Fibroblast of gingiva (primary cell): ENCODE measurements around the gene SLC38A1.
"Not testable (repeated sequence)": the region's sequence is repeated elsewhere in the genome, so short reads cannot be mapped to it uniquely, and the experiment has no call there.

ENCODE experiments used
- DNase-seq: peaks from one replicate; pipeline ENCODE4 v3.0.0-alpha.2; 2011; ENCODE audit warnings: low read depth

The SLC38A1 gene

DNA sequence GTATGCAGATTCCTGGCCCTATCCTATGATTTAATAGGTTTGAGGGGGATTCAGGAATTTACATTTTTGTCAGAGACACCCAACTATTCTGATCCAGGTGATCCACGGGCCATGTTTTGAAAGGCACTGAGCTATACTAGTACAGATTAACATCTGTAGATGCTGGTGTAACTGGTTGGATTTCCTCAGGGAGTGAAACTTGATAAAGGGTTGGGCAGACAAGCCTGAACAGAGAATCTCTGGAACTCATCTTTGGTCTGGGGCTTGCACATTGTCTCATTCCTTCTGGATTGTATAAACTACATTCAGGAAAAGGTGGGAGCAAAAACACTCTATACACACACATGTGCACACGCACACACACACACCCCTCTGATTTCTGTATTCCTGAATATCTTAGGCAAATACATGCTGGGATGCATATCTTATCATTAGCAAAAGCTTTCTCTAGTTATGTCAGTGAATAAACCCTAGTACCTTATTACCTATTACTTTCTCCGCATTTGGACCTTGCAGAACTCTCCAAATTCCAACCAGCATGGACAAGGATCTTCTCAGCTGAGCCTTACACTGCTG is 104.6 kb downstream of the SLC38A1 start:
- DNase-seq, result peak; percentile 22

DNA sequence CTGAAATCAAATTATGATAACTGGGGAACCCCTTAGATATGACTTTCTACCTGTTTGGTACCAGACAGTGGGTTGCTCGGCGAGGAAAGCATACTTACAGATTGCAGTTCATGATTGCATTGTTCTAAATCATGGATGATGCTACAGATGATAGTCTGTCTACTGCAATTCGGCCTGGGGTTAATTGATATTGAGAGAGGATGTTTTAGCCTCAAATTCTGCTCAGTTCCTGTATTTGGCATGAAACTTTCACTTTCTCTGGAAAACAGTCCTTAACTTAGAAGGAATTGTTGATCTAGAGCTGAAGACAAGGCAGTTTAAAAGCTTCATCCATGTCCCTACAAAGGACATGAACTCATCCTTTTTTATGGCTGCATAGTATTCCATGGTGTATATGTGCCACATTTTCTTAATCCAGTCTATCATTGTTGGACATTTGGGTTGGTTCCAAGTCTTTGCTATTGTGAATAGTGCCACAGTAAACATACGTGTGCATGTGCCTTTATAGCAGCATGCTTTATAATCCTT is 106.2 kb downstream of the SLC38A1 start:
- DNase-seq, result not testable (repeated sequence)

DNA sequence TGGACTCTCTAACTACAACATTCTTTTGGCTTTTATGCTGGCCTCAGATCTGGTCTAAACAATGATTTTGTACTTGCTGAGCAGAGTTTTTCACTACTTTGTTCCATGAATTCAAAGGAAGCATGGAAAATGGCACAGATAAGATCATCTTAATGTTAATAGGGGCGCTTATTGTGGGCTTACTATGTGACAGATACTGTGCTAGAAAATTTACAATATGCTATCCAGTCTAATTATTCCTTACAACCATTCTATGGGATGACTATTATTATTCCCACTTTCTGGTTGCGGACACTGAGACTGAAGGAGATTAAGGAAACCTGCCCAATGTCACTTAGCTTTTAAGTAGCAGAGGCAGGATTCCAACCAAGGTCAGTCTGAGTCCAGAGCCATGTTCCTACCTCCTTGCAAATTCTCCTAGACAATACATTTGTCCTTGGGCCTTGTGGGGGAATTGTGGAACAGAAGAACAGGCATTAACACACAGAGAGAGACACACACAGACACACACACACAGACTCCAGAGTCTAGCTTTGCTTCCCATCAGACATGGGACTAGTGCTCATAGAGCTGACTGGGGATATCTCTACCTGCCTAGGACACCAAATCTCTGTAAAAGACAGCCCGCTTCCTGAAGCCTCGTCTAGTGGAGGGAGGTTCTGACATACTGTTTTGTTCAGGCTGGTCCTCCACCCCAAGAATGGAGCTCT is 107.7 kb downstream of the SLC38A1 start:
- no peak for DNase-seq

DNA sequence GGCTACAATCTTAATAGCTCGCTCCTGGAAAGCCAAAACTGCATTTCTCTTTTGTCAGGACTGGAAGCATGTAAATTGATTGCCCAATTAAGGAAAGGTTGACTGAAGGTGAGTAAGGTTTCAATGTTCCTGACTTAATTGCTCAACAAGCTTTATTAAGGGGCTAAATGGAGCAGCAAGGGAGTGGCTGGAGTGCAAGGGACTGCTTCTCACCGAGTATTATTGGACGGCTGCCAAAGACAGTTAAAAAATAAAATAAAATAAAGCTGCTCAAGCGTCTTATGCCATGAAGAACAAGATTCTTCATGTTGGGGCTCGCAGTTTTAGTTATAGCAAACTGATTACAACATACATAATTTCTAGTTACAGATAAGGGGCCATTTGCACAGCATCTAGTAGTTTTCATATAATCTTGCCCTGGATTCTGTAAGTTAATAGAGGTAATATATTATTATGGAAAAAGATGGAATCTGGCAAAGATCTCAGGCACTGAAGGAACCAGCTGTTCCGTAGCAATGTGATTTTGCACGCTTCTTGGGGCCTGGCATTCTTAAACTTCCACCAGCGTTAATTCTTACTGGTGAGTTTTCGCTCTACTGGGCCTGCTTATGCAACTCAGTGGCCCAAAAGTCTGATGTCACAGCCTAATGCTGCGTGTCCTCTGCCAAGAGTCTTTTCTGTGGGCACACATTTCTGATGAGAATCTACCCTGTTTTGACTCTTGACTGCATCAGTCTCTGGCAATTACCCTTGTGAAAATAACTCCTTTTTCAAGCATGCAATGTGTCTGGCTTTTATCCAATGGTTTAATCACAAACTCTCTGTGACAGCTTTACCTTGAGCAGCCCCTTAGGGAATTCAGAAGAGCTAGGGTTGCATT is 108.5 kb downstream of the SLC38A1 start:
- DNase-seq, result peak; percentile 91

DNA sequence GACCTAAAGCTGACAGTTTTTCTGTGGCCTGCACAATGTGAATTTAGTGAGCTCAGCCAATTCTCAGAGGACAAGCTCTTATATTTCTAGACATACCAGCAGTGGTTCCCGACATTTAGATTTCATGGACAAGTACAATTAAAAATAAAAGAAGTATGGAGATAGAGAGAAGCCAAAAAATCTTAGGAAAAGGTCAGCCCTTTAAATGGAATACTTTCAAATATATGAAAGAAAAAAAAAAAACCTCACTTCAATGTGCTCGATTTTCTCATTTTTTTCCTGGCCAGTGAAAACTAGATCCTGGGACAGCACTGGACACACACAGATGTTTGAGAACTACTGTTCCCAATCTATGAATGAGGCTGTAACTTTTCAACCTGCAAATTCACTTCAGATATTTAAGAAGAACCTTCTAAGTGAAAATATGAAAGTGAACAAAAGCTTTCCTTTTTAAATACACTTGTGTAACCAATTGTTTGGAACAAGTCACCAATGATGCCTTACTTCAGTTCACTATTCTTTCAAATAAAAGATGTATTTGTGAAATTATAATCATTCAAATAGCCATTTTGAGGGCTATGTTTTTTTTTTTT is 109.4 kb downstream of the SLC38A1 start:
- DNase-seq, result no peak

DNA sequence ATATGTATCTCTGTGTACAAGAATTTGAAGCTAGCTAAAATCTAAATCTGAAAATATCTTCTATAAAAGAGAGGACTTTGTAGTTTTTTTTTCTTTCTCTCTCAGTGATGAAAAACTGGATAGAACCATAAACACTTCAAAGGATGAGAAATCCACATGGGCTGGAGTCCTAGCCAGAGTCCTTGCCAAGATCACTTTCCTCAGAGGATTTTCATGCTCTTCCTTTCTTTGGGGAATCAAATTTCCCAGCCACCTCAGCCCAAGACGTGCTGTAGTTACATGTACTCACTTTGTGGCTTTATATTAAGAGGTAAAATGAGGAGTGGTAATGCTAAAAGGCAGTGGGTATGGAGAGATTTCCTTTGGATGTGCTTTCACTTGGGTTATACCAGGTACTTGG is 110.3 kb downstream of the SLC38A1 start:
- DNase-seq, result no peak

DNA sequence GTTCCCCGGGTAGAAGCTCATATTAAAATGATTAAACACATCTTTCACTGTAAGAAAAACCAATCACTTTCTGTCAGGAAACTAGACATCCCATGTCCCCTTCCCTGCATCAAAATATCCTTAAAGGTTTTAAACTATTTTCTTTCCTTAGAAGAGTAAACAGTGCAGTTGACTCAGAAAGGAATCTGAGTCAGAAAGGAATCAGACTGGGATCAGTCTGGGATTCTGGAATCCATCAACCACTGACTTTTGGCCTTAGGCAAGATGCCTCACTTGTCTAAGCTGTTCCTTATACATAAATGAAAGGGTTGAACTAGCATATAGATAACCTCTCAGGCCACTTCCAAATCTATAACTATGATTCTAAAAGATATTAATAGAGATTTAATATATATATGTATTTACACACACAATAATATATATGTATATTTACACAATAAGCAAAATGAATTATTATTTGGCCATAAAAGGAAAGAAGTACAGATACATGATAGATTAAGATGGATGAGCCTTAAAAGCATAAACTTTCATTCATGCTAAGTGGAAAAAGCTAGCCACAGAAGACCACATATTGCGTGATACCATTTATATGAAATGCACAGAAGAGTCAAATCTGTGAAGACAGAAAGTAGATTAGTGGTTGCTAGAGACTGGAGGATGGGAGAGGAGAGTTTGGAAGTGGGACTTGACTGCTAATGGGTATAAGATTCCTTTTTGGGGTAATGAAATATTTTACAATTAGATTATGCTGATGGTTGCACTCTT is 114.4 kb downstream of the SLC38A1 start:
- DNase-seq, result no peak

DNA sequence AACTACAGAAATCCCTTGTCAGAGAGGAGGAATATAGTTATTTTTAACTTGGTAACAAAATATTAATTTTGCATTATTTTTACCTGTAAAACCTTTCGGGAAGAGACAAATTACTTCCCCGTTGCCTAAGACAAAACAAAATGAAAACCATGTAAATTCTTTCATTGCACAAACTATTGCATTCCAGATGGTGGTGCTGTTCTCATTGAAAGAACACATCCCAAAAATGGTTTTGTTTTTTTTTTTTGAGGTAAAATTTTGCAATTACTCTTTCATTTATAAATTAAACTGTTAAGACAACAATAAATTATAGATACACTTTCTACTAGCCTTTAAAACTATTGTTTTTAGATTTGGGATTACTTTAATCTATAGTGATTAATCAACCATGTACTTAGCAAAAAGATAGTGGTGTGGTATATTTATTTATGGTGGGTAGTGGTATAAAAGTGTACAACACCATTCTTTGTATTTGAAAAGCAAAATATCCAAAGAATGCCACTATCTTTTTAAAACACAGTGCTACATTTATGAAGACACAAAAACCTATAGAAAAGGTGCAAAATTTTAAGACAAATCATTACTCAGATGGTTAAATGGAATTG is 115.5 kb downstream of the SLC38A1 start:
- DNase-seq, result peak; percentile 40

DNA sequence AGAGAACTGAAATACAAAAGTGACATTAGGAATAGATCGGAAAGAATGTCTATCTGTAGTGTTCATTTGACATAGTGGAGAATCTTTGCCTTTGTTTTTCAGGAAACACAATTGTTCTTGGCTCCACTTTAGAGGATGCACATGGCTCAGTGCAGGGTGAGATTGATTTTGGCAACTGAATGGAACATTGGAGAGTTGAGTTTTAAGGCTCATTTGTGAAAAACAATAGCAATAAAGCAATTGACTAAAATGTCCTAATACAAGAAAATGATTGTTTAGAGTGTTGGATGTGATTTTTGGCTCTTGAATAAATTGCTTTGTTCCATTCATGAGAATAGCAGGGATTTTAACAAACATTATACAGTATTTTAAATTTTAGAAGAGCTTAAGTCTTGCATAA is 116.4 kb downstream of the SLC38A1 start:
- DNase-seq, result no peak

DNA sequence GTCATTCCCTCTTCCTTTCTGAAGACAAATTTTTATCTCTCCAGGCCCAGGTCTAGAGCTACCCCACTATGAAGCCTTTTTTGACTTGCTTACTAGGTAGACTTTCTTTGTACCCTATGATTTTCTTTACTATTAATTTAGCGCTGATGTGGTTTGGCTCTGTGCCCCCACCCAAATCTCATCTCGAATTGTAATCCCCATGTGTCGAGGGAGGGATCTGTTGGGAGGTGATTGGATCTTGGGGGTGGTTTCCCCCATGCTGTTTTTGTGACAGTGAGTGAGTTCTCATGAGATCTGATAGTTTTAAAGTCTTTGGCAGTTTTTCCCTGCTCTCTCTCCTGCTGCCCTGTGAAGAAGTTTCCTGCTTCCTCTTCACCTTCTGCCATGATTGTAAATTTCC is 118.1 kb downstream of the SLC38A1 start:
- no peak for DNase-seq

DNA sequence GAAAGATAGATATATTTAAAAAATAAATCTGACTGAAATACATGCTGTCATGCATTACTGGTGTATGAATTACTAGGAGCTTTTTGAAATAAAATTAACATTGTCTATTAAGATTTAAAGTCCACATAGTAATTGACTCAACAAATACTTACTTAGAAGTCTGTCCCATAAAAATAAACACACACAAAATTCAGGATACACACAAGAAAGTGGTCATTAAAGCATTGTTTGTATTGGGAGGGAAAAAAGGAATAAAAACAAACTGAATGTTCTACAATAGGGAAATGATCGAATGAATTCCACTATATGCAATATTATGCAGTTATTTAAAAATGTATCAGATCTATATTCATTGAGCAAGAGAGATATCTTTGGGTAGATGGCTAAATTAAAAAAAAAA is 118.9 kb downstream of the SLC38A1 start:
- no peak for DNase-seq

DNA sequence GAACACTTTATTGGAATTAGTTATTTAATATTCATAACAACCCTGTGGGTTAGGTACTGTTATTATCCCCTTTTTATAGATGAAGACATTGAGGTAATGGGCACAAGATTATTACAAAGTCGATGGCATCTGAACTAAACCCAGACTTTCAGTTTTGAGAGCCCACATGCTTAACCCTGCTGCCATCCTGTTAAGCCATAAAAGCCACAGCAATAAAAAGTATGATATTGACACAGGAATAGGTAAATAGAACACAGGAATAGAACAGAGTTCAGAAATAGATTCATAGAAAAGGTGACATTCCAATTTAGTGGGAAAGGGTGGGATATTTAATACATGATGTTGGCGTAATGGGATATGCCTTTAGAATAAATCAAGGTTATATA is 119.8 kb downstream of the SLC38A1 start:
- no peak for DNase-seq

DNA sequence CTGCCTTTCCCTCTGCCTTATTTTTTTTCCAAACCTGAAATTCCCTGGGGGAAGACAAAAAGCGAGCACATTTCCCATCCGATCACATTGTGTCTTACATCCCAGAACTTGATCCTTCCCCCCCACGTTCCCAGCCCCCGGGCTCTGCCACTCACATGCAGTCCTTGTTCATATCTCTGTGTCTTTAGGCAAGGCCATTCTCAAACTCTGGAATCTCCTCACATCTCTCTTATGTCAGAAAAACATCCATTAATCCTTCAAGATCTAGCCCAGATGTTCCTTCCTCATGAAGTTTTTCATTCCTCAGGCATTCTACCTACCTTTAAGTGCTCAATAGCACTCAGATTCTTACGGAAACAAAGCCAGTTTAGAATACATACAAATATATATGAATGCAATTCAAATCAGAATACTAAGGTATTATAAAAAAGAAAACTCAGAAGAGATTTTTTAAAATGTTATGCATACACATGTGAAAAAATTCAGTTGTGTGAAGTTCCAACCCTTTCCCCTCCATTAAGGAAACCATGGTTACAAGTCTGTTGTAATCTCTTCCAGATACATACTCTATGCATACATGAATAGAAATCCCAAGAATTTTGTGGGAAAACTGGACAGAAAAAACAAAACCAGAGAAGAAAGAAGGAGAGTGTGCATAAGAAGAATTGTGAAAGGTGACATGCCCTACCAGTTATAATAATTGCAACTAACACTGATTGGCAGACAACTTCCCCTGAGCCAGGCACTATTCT is 120.3 kb downstream of the SLC38A1 start:
- no peak for DNase-seq

DNA sequence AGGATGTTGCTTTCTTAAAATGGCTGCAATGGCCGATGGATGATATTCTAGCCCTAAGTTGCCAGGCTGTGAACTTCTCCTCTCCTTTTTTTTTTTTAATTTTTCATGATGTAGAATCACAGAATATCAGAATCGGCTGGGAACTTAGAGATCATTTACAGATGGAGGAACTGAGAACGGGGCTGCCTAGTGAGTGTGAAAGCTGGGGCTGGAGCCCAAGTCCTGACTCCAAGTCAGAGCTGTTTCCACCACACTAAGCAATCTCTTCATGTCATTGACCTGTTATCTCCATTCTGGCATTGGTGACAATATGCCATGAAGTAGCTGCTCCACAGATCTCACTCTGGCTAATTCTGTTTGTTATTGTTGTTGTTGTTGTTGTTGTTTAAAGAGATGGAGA is 121.7 kb downstream of the SLC38A1 start:
- DNase-seq, result no peak

DNA sequence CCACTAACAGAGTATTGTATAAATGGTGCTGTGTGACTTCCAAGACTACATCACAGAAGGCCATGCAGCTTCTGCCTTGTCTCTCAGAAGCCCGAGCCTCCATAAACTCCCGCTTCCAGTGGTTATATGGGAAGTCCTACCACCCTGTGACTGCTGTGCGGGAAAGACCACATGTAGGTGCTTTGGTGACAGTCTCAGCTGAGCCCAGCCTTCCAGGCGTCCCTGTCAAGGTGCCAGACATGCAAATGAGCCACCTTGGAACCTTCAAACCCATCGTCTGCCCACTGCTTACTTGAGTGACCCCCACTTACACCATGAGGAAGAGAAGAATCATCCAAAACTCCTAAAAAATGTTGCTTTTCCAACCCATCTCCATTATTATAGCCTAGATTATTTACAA is 123.0 kb downstream of the SLC38A1 start:
- DNase-seq, result no peak

DNA sequence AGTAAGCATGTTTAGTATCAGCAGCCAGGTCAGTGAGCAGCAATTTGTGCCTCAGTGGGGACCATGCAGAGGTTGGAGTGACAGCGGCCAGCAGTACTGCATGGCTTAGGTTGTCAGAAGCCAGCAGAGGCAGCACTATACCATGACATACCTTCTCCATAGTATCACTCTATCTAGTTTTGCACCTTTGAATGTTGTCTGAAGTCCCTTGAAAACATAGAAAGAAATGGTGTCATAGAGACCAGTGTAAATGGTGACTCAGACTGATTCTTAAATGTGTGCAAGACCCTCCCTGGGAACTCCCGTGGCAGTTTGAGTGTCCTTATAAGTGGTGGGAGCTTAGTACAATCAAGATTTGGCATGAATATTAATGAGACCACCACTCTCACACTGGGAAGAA is 124.4 kb downstream of the SLC38A1 start:
- DNase-seq, result no peak

DNA sequence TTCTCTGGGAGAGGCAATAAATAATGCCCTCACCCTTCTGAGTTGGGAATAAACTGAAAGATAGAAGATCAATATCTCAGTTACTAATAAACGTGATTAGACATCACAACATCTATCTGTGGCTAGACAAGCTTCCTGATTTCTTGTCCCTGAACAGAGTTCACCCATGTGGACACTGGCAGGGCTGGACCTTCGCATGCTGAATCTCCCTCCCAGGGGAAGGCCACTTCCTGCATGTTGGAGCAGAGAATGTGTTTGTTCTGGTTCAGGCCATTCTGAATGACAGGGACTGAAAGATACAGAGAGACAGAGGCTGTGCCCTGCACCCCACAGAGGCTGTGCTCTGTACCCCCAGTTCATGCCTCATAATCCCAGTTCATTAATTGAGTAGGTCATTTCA is 132.6 kb downstream of the SLC38A1 start:
- no peak for DNase-seq

DNA sequence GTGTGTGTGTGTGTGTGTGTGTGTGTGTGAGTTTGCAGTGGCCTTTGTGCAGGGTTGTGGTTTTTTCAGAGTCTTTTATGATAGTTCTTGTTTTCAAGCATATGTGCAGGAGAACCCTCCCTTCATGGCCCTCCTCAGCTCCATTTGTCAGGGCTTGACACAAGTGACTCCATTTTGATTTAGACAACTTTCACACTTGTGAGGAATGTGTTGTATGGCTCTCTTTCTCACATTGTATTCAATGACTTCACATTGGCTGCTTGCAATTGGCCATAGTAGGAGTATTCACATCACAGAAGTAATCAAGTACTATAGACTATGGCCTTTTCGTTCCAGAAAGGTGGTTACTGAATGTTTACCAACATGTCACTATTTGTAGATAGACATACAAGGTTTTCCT is 133.1 kb downstream of the SLC38A1 start:
- no peak for DNase-seq

DNA sequence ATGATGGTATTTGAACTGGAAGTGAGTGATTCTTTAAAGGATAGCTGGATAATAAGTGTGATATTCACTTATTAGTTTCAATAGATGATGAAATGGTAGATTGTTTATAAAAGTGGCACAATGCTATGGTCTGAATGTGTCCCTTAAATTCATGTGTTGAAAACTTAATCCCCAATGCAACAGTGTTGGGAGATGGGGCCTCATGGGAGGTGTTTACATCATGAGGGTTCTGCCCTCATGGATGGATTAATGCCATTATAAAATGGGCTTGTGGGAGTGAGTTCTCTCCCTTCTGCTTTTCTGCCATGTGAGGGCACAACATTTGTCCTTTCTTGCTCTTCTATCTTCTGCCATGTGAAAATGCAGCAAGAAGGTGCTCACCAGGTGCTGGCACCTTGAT is 134.0 kb downstream of the SLC38A1 start:
- DNase-seq, result no peak

DNA sequence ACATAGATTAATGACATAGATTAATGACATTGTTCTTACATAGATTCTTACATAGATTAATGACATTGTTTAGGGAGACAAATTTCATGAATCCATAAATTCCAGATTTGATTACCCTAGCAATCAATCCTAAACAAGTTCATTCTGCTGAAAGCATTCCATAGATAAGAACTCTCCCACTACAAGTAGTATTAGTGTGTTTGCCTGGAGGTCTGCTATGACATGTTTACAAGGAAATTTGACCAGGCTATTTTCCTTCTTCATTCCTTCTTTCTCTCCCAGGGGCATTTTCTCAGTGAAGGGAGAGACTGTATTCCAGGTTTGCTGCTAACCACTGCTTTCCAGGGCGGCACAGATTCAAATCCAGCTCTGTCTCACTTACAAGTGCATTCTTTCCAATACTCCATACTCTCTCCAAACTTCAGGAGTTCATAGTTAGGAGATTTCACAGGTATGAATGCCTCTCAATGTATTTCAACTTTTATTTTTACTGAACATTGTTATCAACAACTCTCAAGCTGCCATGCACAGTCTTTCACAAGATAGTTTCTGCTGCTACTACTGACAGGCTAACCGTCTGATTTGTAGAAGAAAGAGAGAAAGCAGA is 134.5 kb downstream of the SLC38A1 start:
- DNase-seq, result no peak
